HG02870 (cell line): Measurements from ENCODE around the gene CACNA1I.
"Not testable (repeated sequence)": the region's sequence is repeated elsewhere in the genome, so short reads cannot be mapped to it uniquely, and the experiment has no call there.

ENCODE experiments used
- ATAC-seq: cut with Tn5 transposase; IDR thresholded peaks from one replicate; pipeline ENCODE4 v1.9.1; 2021; ENCODE audit warnings: mild to moderate bottlenecking, moderate library complexity; ENCODE audit not compliant: unreplicated experiment

The CACNA1I gene

GRCh38 chr22:39731881-39732555, 161.5 kb downstream of the CACNA1I start:
- no peak for ATAC-seq

GRCh38 chr22:39732625-39733024, 162.1 kb downstream of the CACNA1I start:
- no peak for ATAC-seq

GRCh38 chr22:39733191-39733590, 162.6 kb downstream of the CACNA1I start:
- no peak for ATAC-seq

- not testable (repeated sequence) for ATAC-seq
Observed at GRCh38 chr22:39734046-39734445, 163.5 kb downstream of the CACNA1I start.

GRCh38 chr22:39734866-39735265, 164.3 kb downstream of the CACNA1I start:
- ATAC-seq: no peak

GRCh38 chr22:39735776-39736175, 165.2 kb downstream of the CACNA1I start:
- ATAC-seq: no peak

GRCh38 chr22:39738746-39739145, 168.2 kb downstream of the CACNA1I start:
- ATAC-seq: no peak
